Mesenteric fat pad (tissue), 1 donor: Measurements from ENCODE around the gene STPG1. TPM values are rescaled to one million over a fixed set of nuclear protein-coding genes. Genes with fewer than 3 reads are reported as not detected.

Experiments
- DNase-seq: peaks from one replicate; pipeline ENCODE4 v3.0.0-alpha.2; 2020; ENCODE audit warnings: low spot score
- total RNA-seq: library from RNA; stranded (reverse); fragmentation: NEBNext Ultra II Directional; extraction: Animal tissue kit (Norgen Biotek cat#: 25700); gene quantifications from one replicate; pipeline ENCODE4 v1.2.1, GENCODE V29; 2021
- donor health status: DM: yes; HTN: yes; CAD: no.

Gene STPG1
- total RNA-seq, 1 donor from 2014 or later = 7.5 TPM

DNA sequence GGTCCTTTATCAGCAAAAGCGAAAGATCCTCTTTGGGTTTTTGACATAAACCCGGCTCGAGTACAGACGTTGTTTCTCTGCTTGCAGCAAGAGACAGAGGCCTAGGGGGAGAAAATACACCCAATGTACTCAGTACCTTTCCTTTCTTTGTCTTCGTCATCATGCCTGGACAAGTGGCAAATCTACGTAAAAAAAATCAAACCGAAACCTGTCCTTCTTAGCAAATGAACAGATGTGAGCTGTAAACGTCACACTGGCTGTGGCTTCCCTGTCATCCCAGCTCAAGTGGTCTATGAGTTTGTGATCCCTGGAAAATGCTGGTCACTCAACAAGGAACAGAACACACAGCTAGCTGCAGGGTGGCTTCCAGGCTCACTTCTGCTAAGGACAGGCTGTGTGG is 39.9 kb downstream of the STPG1 start:
- DNase-seq = no peak

DNA sequence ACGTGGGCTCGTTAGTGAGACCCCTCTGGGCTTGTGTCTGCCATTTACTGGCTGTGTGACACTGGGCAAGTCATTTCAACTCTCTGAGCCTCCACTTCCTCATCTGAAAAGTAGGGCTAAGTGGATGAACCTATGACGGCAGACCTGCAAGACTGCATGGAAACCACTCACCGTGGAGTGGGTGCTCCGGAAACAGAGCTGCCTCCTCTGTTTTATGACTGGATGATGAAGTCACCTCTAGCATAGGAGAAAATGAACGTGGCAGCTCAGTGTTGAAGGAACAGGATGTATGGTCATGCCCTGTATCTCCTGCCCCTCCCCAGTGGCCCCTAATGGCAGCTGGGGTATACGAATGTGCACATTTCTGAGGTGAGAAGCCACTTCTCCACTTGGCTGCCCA is 40.5 kb downstream of the STPG1 start:
- no peak for DNase-seq

DNA sequence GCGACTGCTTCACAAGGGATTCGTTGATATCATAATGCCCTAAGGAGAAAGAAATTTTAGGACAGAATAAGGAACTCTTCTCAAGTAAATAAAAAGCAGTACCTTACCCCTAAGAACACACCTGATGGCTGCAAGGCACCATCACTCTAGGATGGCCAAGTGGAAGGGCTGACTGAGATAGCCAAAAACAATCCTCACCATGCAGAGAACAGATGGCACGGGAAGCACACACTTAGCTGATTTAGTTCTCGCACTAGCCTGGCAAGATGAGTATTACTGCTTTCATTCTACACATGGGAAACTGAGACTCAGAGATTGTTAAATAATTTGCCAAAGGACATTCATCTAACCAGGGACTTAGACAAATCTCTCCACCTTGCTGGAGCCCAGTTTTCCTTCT is 43.8 kb downstream of the STPG1 start:
- DNase-seq = no peak

DNA sequence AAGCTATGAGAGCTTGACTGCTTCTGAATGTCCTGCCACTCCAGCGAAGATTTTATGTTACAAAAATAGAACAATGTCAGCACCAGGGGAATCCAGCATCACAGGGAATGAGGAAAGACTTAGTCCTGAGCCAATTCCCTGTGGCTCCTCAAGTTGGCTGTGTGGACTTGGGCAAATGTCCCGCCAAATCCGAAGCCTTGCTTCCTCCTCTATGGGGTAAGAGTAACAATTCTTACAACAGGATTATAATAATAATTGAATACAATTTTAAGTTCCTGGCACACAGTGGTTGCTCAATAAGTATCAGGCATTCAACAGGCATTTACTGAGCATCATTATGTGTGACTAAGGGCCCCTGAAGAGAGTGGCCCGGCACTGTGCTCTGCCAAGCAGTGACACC is 44.4 kb downstream of the STPG1 start:
- no peak for DNase-seq

DNA sequence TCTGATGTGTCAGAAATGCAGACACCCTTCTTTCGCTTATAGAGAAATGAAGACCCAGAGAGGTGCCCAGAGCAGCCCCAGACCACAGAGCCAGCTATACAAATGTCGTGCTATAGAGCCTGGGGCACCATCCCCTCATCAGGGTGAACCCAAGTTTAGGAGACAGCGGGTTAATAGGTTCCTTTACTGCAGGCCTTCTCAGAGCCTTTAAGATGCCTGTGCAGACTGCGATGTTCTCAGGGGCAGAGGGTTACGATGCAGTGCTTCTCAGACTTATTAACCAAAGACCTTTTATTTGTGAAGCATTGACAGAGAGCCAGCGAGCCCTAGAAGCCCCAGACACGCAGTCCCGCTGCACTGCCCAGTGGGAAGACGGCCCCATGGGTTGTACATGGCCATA is 46.9 kb downstream of the STPG1 start:
- DNase-seq = no peak

DNA sequence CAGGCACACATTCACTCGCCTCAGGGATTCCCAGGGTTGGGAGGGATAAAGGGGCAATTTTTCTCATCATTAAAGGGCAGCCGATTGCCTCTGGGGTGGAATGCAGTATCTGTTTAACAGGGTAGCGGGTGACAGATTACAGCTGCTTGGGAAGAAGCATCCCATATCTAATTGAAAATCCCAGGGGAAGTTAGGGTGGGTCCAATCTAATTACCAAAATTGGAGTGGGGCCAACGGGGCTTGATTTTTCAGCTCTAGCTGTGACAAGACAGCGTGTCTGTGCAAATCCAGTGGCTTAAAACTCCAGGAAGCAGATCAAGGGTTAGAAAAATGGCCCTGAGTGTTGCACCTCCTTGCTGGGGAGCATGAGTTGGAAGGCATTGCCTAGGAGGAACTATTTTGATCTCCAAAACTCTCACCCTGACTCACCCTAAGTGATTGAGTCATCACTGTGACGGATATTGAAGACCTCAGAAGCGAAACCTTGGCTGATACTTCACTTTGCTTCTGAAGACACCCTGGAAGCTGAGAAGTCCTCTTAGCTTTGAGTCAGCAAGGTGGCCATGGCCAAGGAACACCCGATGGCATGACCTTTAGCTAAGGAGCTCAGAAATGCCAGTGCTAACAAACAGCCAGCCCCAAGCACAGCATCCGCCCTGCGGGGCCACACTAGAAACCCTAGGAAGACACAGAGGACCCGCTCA is 48.5 kb downstream of the STPG1 start:
- DNase-seq = no peak

DNA sequence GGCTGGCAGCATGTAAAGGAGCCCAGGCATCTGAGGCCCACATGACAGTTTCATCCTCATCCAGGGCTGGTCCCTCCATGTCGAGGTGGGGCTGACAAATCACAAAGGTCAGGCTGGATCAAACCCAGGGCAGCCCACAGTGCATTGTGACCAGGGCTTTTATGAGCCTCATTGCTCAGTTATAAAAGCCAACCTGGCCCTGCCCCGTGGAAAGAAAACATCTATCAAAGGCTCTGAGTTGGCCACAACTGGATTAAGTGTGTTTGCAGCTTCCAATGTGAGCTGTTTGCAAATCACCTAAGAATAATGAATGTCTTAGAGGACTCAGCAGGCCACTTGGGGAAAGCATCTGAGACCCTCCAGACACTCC is 49.0 kb downstream of the STPG1 start:
- no peak for DNase-seq

DNA sequence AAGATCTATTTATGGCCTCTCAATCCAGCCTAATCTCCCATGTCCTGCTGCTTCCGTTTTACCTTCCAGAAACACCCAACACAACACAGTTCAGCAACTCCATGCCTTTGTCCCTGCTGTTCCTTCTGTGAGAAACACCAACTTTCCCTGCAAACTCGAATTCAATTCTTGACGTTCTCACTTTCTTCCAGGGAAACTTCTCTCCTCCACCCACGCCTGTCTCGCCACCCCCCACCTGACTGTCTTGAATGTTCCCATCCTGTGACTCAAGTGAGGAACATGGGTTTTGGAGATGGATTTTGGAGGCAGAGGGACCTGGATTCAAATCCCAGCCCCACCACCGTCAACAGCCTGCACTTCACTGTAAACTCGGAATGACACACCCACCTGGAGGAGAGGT is 49.6 kb downstream of the STPG1 start:
- no peak for DNase-seq

DNA sequence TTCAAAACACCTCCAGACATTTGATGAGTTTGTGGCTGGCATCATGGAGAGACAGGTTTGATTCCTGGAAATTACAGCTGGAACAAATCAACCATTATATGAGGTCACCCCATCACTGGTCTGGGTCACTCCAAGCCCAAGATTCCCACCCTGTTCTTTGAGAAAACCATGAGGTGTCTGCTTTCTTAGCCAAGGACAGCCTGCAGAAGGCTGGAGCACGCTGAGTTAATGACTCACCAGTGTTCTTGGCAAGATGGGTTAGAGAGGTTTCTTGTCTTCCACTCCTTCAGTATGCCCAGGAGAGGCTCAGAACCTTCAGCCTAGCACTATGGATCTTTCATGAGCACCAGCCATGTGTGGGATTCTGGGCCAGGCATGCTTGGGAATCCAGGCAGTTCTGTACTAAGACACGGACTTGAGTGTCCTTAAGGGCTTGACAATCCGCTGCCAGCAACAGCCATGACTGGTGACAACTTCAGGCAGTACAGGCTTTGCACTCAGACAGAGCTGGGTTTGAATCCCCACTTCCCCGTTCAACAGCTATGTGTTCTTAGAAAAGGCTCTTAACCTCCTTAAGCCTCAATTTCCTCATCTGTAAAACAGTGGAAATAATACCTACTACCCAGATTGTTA is 50.5 kb downstream of the STPG1 start:
- no peak for DNase-seq

DNA sequence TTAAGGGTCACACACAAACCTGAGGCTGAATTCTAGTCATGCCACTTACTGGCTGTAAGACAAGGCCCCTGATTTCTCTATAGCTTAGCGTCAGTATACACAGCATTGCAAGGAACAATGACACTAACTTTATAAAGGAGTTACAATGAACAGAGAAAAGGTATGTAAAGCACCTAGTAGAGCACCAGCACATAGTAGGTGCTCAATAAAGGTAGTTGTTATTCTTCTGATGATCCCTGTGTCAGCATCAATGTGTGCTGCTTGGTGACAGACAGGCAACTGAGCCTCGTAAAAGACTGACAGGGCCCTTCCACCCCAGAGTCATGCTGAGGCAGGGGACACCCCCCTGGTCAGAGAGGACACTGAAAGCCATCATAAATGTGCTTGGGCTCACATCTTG is 51.2 kb downstream of the STPG1 start:
- no peak for DNase-seq

DNA sequence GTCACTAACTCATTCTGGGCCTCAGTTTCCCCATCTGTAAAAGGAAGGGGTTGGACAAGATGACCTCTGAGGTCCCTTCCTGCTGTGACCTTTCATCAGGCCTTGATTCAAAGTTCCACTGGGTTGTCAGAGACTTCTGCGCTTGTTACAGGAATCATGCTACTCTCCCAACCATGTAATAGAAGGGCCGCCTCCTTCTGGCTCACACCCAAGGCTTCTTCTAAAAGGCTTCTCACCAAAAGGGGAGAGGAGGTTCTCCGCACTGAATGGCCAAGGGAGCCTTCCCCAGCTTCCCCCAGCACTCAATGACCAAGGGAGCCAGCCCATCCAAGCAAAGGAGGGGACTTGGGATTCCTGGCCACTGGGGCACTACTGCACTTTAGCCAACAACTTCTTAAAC is 51.8 kb downstream of the STPG1 start:
- DNase-seq = no peak

DNA sequence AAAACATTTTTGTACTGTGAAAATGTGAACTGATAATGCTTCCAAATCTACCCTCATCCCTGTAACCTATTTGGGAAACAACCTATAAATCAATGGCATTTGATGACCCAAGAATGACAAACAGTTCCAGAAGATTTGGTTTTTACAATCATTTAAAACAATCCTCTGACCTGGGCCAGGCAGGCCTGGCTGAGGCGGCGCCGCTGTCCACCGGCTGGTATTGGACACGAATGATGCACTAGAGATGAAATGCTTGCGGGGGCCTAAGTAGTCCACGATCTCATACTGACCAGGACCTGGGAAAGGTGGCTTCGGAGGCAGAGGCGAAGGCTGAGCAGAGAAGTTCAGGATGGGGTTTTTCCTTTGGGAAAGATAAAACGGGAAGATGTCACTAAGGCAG is 52.9 kb downstream of the STPG1 start:
- DNase-seq = no peak

DNA sequence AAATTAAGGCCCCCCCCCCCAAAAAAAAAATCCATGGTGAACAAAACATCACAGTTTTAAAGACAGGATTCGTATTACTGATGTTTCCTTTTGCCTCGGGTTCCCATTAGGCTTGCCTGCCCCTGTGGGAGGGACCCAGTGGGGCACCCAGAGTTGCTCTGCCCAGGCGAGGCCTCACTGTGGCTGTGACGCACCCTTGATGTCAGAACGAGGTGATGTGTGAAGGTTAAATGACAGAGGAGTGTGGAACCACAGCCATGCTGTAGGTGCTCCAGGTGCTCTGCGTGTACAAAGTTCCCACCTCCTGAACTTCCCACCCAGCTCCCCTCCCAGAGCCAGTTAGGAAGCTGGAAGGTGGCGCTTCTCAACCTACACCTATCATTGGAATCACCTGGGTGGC is 56.5 kb downstream of the STPG1 start:
- no peak for DNase-seq

DNA sequence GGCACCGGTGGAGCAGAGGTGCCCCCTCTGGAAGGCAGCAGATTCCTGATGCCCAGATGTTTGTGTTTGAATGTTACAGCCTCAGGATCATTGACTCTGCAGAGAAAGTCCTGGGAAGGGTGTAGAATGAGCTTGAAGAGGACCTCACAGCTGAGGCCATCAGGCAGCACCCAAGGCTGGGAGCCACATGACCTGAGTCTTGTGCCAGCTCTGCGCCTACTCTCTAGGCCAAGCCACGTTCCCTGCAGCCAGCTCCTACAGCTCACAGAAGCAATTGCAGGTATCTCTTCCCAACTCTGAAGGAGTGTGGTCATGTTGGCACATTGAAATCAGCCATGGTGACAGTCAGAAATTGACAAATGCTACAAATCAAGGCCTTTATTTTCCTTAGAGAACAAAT is 58.1 kb downstream of the STPG1 start:
- DNase-seq = no peak

DNA sequence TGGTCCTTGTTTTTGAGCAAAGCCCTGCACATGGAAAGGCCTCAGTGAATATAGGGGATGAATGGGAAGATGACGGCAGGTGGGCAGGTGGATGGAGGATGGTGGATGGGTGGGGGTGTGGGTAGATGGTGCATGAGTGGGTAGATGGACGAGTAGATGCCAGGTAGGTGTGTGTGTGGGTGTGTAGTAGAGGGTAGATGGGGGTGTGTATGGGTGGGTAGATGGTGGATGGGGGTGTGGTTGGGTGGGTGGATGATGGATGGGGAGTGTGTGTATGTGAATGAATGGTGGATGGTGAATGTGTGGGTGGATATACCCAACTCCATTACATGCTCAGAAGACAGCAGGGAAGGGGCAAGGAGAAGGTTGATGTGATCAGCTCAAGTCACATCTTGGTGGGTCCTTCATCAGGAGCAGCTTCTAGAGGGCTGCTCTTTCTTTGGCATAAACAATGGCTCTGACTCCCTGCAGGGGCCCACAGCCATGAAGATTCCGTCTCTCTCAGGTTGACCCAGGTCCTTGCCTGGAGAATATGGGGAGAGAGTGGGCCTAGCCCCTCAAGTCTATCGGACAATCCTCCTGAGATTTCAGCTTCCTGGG is 60.2 kb downstream of the STPG1 start:
- no peak for DNase-seq

DNA sequence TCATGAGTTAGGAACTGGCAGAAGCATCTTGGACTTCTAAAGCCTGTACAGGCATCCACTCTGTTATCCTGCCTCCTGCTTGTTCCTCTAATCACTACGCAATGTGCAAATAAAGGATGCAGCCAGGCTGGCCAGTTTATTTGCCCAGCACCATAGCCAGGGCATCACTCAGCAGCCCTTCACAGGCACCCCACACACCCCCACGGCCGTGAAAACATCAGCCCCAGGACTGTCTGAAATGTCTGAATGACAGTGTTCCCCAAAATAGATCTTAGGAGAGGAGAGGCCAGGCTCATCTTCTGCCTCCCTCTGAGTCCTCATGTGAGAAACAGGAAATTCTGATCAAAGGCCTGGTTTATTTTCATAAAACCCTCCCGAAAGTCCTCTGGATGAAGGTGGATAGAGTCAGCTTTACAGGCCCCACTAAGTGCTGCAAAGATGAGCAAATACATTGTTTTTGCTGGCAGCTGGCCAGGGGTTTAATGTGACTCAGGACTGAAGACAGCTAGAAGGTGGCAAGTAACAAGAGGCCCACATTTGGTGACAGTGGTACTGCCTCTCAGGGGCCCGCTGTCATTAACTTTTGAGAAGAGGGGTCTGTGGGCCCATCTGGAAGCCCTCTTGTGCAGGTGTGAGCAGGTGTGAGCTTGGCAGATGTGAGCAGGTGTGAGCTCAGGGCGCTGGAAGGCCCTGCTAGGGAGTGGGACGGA is 61.5 kb downstream of the STPG1 start:
- no peak for DNase-seq

DNA sequence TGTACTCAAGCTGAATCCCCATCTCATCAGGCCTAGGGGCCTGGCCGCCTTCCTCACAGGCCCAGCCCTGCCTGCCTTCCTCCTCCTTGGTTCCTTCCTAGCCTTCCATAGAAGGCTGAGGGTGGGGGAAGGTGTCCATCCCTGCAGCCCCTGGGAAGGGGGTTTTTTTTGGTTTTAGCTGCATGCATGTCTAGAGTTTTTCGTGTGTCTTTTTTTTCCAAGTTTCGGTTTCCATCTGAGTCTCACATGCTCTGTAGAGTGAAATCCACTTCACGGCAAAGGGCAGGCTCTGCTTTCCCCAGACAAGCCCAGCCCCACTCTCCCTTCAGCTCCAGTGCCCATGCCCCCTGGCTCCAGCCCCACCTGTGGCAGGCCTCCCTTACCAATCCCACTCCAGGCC is 62.3 kb downstream of the STPG1 start:
- no peak for DNase-seq

DNA sequence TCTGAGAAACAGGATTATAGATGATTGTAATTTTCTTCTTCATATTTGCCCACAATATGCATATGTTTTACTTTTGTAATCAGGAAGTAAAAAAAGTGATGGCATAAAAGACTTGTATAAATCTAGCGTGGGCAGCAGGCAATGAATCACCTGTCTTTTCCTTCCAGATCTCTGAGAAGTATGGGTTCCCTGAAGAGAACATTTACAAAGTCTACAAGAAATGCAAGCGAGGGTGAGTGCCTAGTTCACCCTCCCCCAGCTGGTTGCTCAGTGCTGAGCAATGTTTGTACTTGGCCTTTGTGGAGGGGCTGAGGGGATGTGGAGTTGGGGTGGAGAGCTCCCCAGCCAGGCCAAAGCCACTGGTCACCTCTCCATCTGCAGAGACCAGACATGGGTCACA is 63.7 kb downstream of the STPG1 start:
- no peak for DNase-seq

DNA sequence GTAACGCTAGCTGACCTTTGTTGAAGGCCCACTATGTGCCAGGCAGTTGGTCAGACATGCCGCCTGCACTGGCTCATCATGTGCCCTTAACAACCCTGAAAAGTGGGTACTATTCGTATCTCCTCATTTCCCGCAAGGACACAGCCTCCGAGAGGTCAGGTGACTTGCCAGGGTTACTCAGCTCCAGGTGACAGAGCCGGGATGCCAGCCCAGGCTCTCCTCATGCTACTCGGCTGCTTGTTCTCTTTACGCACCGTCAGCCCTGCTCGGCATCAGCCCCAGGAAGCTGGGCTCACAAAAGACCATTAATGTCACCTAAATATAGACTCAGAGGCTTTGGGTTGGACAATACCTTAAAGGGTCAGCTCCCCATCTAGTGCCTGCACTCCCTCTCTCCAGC is 65.4 kb downstream of the STPG1 start:
- DNase-seq = no peak

DNA sequence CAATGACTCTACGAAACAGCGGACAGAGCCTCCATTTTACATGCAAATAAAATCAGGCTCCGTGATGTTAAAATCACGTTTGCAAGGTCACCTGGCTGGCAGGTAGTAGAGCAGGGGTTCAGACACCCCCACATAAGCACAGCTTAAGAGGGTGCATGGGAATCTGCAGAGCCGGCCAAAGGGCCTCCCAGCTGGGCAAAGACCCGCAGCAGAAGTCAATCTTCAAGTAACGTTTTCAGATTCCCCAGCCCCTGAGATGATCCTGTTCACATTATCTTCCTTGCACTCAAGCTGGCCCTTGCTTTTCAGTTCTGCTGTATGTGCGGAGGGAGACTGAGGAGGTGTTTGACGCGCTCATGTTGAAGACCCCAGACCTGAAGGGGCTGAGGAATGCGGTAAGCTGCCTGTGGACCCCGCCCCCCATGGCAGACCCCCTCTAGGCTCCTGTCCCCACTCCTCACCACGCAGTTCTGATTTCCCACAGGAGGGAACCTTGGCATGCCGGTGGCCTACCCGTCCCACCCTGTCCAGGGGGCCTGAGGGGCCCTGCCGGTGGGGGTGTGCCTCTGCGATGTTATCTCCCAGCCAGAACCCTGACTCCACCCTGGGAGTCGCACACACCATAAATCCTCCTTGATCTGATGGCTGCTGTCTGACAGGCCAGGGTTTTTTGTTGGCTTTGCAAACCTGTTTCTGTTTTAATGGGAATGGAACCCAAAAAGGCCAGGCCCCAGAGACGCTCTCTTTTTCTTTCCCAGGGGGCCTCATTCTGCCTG is 66.2 kb downstream of the STPG1 start:
- DNase-seq = no peak

DNA sequence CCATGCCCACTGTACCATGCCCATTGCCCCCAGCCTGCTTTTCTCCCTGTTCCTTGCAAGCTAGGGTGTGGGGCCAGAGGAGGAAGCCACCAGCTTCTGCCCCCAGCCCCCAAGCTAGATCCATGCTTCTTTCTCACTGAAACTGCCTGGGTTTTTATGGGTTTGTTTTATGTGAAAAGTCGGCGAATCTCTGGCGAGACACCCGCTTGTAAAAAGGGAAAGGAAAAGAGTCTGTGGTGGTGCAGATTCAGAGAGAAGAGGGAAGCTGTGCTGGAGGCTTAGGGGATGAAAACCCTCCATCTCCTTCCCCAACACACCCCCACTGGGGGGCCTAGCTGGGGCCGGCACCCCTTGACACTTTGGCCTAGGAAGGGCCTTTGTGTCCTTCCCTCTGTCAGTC is 68.2 kb downstream of the STPG1 start:
- no peak for DNase-seq
